Measurements from ENCODE around the gene ZNF568. TPM values are rescaled to one million over a fixed set of nuclear protein-coding genes. Genes with fewer than 3 reads are reported as not detected.

ZNF568 gene
- total RNA-seq, 1 experiment from 2014 or later: 0.63 TPM

- no peak overlapping the region for H3K4me3 ChIP-seq
- H3K36me3 ChIP-seq: no peaks in the 10 kb centered on the region
- no peaks in the 10 kb centered on the region for H3K27me3 ChIP-seq
- H3K9me3 ChIP-seq: no peaks in the 10 kb centered on the region; the same call in 1 of the 2 replicates
- no peak for DNase-seq
These were observed 70.0 kb downstream of the ZNF568 start for GRCh38 chr19:36986131-36986530.

- H3K4me3 ChIP-seq: no peak overlapping the region
- H3K36me3 ChIP-seq: no peaks in the 10 kb centered on the region
- no peaks in the 10 kb centered on the region; the same call in 1 of the 2 replicates for H3K9me3 ChIP-seq
- H3K27me3 ChIP-seq: no peaks in the 10 kb centered on the region
- DNase-seq: no peak
These were observed 70.5 kb downstream of the ZNF568 start for GRCh38 chr19:36986601-36987000.

GRCh38 chr19:36987091-36987490, 71.0 kb downstream of the ZNF568 start:
- Histone ChIP-seq H3K9me3 (no peaks in the 10 kb centered on the region; the same call in 1 of the 2 replicates), H3K4me3 (no peak overlapping the region), H3K36me3 (no peaks in the 10 kb centered on the region), H3K27me3 (no peaks in the 10 kb centered on the region)
- DNase-seq: no peak

- Histone ChIP-seq H3K9me3 (peaks cover 9% of the 10 kb centered on the region), H3K36me3 (no peaks in the 10 kb centered on the region), H3K27me3 (no peaks in the 10 kb centered on the region), H3K4me3 (no peak overlapping the region)
- no peak for DNase-seq
These were observed 81.2 kb downstream of the ZNF568 start for GRCh38 chr19:36997152-36997842.

GRCh38 chr19:36997843-36998235, 81.7 kb downstream of the ZNF568 start:
- H3K4me3 ChIP-seq: no peak overlapping the region
- DNase-seq: no peak
- H3K36me3 ChIP-seq: no peaks in the 10 kb centered on the region
- peaks cover 9% of the 10 kb centered on the region for H3K9me3 ChIP-seq
- H3K27me3 ChIP-seq: no peaks in the 10 kb centered on the region

GRCh38 chr19:36999313-36999712, 83.2 kb downstream of the ZNF568 start:
- Histone ChIP-seq H3K9me3 (peaks cover 5% of the 10 kb centered on the region), H3K4me3 (no peak overlapping the region), H3K36me3 (no peaks in the 10 kb centered on the region), H3K27me3 (no peaks in the 10 kb centered on the region)
- DNase-seq: no peak

GRCh38 chr19:37007587-37008220, 91.6 kb downstream of the ZNF568 start:
- Histone ChIP-seq H3K9me3 (no peaks in the 10 kb centered on the region), H3K4me3 (no peak overlapping the region), H3K27me3 (no peaks in the 10 kb centered on the region), H3K36me3 (no peaks in the 10 kb centered on the region)
- no peak for DNase-seq

- H3K4me3 ChIP-seq: no peak overlapping the region
- no peaks in the 10 kb centered on the region for H3K9me3 ChIP-seq
- H3K36me3 ChIP-seq: no peaks in the 10 kb centered on the region
- H3K27me3 ChIP-seq: no peaks in the 10 kb centered on the region
- DNase-seq: no peak
These were observed 93.7 kb downstream of the ZNF568 start for GRCh38 chr19:37009871-37010270.

GRCh38 chr19:37012093-37012745, 96.1 kb downstream of the ZNF568 start:
- no peaks in the 10 kb centered on the region for H3K27me3 ChIP-seq
- H3K4me3 ChIP-seq: no peak overlapping the region
- H3K9me3 ChIP-seq: 0 out of 2 replicates have a peak, but pooled peaks cover 2% of the 10 kb centered on the region
- DNase-seq: no peak
- no peaks in the 10 kb centered on the region for H3K36me3 ChIP-seq

- Histone ChIP-seq H3K9me3 (peaks cover 5% of the 10 kb centered on the region; the same call in 1 of the 2 replicates), H3K4me3 (no peak overlapping the region), H3K27me3 (no peaks in the 10 kb centered on the region), H3K36me3 (no peaks in the 10 kb centered on the region)
- DNase-seq: no peak
These were observed 98.3 kb downstream of the ZNF568 start for GRCh38 chr19:37014456-37014855.

GRCh38 chr19:37045140-37045539, 129.0 kb downstream of the ZNF568 start:
- Histone ChIP-seq H3K9me3 (peaks cover 2% of the 10 kb centered on the region; the same call in 1 of the 2 replicates), H3K36me3 (no peaks in the 10 kb centered on the region), H3K27me3 (no peaks in the 10 kb centered on the region), H3K4me3 (no peak overlapping the region)
- DNase-seq: no peak

Other genes starting within 250 kb of the ZNF568 start
- 1.3 and 52.2 TPM in 2 replicates for gene ZNF461, start 249.5 kb upstream of the ZNF568 start, total RNA-seq (2014; rRNA removed; shearing (Covaris generic); ENCODE audit: low replicate concordance)
- gene ZNF567, start 228.7 kb upstream of the ZNF568 start, total RNA-seq (2014; rRNA removed; shearing (Covaris generic); ENCODE audit: low replicate concordance): 1.8 and 5.6 TPM in 2 replicates
- 0.20 TPM in 2 replicates for gene ZNF850, start 143.5 kb upstream of the ZNF568 start, total RNA-seq (2014; rRNA removed; shearing (Covaris generic); ENCODE audit: low replicate concordance)
- gene ZNF790, start 77.9 kb upstream of the ZNF568 start, total RNA-seq (2014; rRNA removed; shearing (Covaris generic); ENCODE audit: low replicate concordance): 0.20 and 0.36 TPM in 2 replicates
- gene ZNF345, start 65.5 kb upstream of the ZNF568 start, total RNA-seq (2014; rRNA removed; shearing (Covaris generic); ENCODE audit: low replicate concordance): not detected in 2 replicates
- gene ZNF829, start within 50 bp of the ZNF568 start, total RNA-seq (2014; rRNA removed; shearing (Covaris generic); ENCODE audit: low replicate concordance): 0.03 and 0.25 TPM in 2 replicates
- 2.9 and 6.0 TPM in 2 replicates for gene ZNF420, start 162.1 kb downstream of the ZNF568 start, total RNA-seq (2014; rRNA removed; shearing (Covaris generic); ENCODE audit: low replicate concordance)

Measured in MG63 (cell line).